HG03066 (cell line): ENCODE measurements around the gene ARHGAP15.
A peak's percentile ranks its signal among the peaks of the same experiment; 100 is the strongest.

Experiments
- ATAC-seq: cut with Tn5 transposase; IDR thresholded peaks from one replicate; pipeline ENCODE4 v1.9.1; 2021; ENCODE audit warnings: low read depth; ENCODE audit not compliant: unreplicated experiment

Gene ARHGAP15

GRCh38 chr2:143142598-143142997 lies 13.4 kb downstream of the ARHGAP15 start:
- no peak for ATAC-seq

- no peak for ATAC-seq
Observed at GRCh38 chr2:143144813-143145455, 15.7 kb downstream of the ARHGAP15 start.

GRCh38 chr2:143146366-143146765 lies 17.1 kb downstream of the ARHGAP15 start:
- no peak for ATAC-seq

- no peak for ATAC-seq
Observed at GRCh38 chr2:143146815-143147530, 17.8 kb downstream of the ARHGAP15 start.

- ATAC-seq = no peak
Observed at GRCh38 chr2:143148011-143148410, 18.8 kb downstream of the ARHGAP15 start.

- peak; percentile 63 for ATAC-seq
Observed at GRCh38 chr2:143148757-143149156, 19.5 kb downstream of the ARHGAP15 start.

- peak; percentile 66 for ATAC-seq
Observed at GRCh38 chr2:143150287-143150686, 21.1 kb downstream of the ARHGAP15 start.

- no peak for ATAC-seq
Observed at GRCh38 chr2:143151111-143151752, 22.0 kb downstream of the ARHGAP15 start.

- ATAC-seq = no peak
Observed at GRCh38 chr2:143152219-143152618, 23.0 kb downstream of the ARHGAP15 start.

GRCh38 chr2:143152637-143153036 lies 23.4 kb downstream of the ARHGAP15 start:
- ATAC-seq = no peak

GRCh38 chr2:143155661-143156060 lies 26.4 kb downstream of the ARHGAP15 start:
- no peak for ATAC-seq

GRCh38 chr2:143157001-143157400 lies 27.8 kb downstream of the ARHGAP15 start:
- no peak for ATAC-seq

- no peak for ATAC-seq
Observed at GRCh38 chr2:143157418-143157817, 28.2 kb downstream of the ARHGAP15 start.

- no peak for ATAC-seq
Observed at GRCh38 chr2:143158098-143158497, 28.9 kb downstream of the ARHGAP15 start.

- ATAC-seq = no peak
Observed at GRCh38 chr2:143158551-143159485, 29.6 kb downstream of the ARHGAP15 start.

- no peak for ATAC-seq
Observed at GRCh38 chr2:143159486-143159840, 30.2 kb downstream of the ARHGAP15 start.

- ATAC-seq = no peak
Observed at GRCh38 chr2:143160732-143161707, 31.8 kb downstream of the ARHGAP15 start.

GRCh38 chr2:143162123-143162837 lies 33.1 kb downstream of the ARHGAP15 start:
- no peak for ATAC-seq

GRCh38 chr2:143162997-143163396 lies 33.8 kb downstream of the ARHGAP15 start:
- ATAC-seq = no peak
